ENCODE data around the gene PRR29. TPM values are rescaled to one million over a fixed set of nuclear protein-coding genes. Genes with fewer than 3 reads are reported as not detected.

Gene PRR29
- total and polyA plus RNA-seq, 2 donors, result 0.28 to 0.43 TPM

GRCh38 chr17:63983320-63983719, 14.8 kb upstream of the PRR29 start:
- peaks cover 4 to 6% of the 10 kb centered on the region in 2 donors for H3K4me1 ChIP-seq (ENCODE audit: control insufficient read depth in 2 of 2, insufficient read depth in 2 of 2, low read length in 2 of 2)
- H3K4me3 ChIP-seq (ENCODE audit: low read length in 2 of 2), result no peak overlapping the region
- H3K9me3 ChIP-seq (ENCODE audit: control insufficient read depth in 2 of 2, insufficient read depth in 1 of 2, low read length in 1 of 2), result peaks cover 0 to 12% of the 10 kb centered on the region in 2 donors
- H3K36me3 ChIP-seq (ENCODE audit: control insufficient read depth in 2 of 2, insufficient read depth in 2 of 2, low read length in 1 of 2), result no peaks in the 10 kb centered on the region
- H3K27me3 ChIP-seq (ENCODE audit: control insufficient read depth in 2 of 2, insufficient read depth in 1 of 2, low read length in 1 of 2), result no peaks in the 10 kb centered on the region
- DNase-seq (ENCODE audit: low read depth in 6 of 9, low spot score in 9 of 9), result no peak
- no peak overlapping the region for H3K27ac ChIP-seq (ENCODE audit: low read depth in 1 of 2, low read length in 1 of 2)
- WGBS, result 42% methylated on average over 7 of the region's 7 CpGs

DNA sequence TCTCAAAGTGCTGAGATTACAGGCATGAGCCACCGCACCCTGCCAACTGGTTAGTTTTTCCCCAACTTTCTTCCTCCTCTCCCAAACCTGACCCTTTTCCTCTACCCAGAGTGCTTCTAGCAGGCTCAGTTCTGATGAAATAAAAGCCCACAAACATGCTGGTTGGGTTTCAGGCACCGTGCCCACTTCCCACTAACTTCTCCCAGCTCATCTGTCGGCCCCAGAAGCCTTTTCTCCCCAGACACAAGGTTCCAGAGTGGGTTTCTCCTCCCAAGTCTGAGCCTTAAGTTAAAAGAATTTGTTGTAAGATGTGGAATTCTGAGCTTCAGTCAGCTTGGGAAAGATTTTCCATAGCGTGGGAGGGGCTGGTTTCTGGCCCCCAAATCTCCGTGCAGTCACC, 13.9 kb upstream of the PRR29 start:
- WGBS, result 75% methylated on average over 5 of the region's 5 CpGs
- Histone ChIP-seq H3K27ac (ENCODE audit: low read depth in 1 of 2, low read length in 1 of 2) (no peak overlapping the region), H3K27me3 (ENCODE audit: control insufficient read depth in 2 of 2, insufficient read depth in 1 of 2, low read length in 1 of 2) (no peaks in the 10 kb centered on the region), H3K4me3 (ENCODE audit: low read length in 2 of 2) (no peak overlapping the region), H3K36me3 (ENCODE audit: control insufficient read depth in 2 of 2, insufficient read depth in 2 of 2, low read length in 1 of 2) (no peaks in the 10 kb centered on the region), H3K9me3 (ENCODE audit: control insufficient read depth in 2 of 2, insufficient read depth in 1 of 2, low read length in 1 of 2) (peaks cover 0 to 12% of the 10 kb centered on the region in 2 donors), H3K4me1 (ENCODE audit: control insufficient read depth in 2 of 2, insufficient read depth in 2 of 2, low read length in 2 of 2) (peaks cover 4 to 10% of the 10 kb centered on the region in 2 donors)
- no peak for DNase-seq (ENCODE audit: low read depth in 6 of 9, low spot score in 9 of 9)

GRCh38 chr17:63984651-63985386, 13.3 kb upstream of the PRR29 start:
- Histone ChIP-seq H3K27ac (ENCODE audit: low read depth in 1 of 2, low read length in 1 of 2) (no peak overlapping the region), H3K9me3 (ENCODE audit: control insufficient read depth in 2 of 2, insufficient read depth in 1 of 2, low read length in 1 of 2) (peaks cover 0 to 12% of the 10 kb centered on the region in 2 donors), H3K4me3 (ENCODE audit: low read length in 2 of 2) (no peak overlapping the region), H3K4me1 (ENCODE audit: control insufficient read depth in 2 of 2, insufficient read depth in 2 of 2, low read length in 2 of 2) (peaks cover 4 to 10% of the 10 kb centered on the region in 2 donors), H3K36me3 (ENCODE audit: control insufficient read depth in 2 of 2, insufficient read depth in 2 of 2, low read length in 1 of 2) (no peaks in the 10 kb centered on the region), H3K27me3 (ENCODE audit: control insufficient read depth in 2 of 2, insufficient read depth in 1 of 2, low read length in 1 of 2) (no peaks in the 10 kb centered on the region)
- 90% methylated on average over 16 of the region's 16 CpGs for WGBS
- DNase-seq (ENCODE audit: low read depth in 6 of 9, low spot score in 9 of 9), result peak in 1 of 9 donors; percentile 48

- no peak for DNase-seq (ENCODE audit: low read depth in 6 of 9, low spot score in 9 of 9)
- Histone ChIP-seq H3K36me3 (ENCODE audit: control insufficient read depth in 2 of 2, insufficient read depth in 2 of 2, low read length in 1 of 2) (no peaks in the 10 kb centered on the region), H3K9me3 (ENCODE audit: control insufficient read depth in 2 of 2, insufficient read depth in 1 of 2, low read length in 1 of 2) (peaks cover 0 to 12% of the 10 kb centered on the region in 2 donors), H3K4me3 (ENCODE audit: low read length in 2 of 2) (no peak overlapping the region), H3K27me3 (ENCODE audit: control insufficient read depth in 2 of 2, insufficient read depth in 1 of 2, low read length in 1 of 2) (peaks cover 0 to 2% of the 10 kb centered on the region in 2 donors), H3K27ac (ENCODE audit: low read depth in 1 of 2, low read length in 1 of 2) (peak overlapping the region; percentile 39 to 47), H3K4me1 (ENCODE audit: control insufficient read depth in 2 of 2, insufficient read depth in 2 of 2, low read length in 2 of 2) (peaks cover 4 to 13% of the 10 kb centered on the region in 2 donors)
- 72% methylated on average over 13 of the region's 13 CpGs for WGBS
Observed at GRCh38 chr17:63985387-63986140, 12.6 kb upstream of the PRR29 start.

GRCh38 chr17:63986821-63987220, 11.3 kb upstream of the PRR29 start:
- 36% methylated on average over 3 of the region's 3 CpGs for WGBS
- H3K36me3 ChIP-seq (ENCODE audit: control insufficient read depth in 2 of 2, insufficient read depth in 2 of 2, low read length in 1 of 2), result no peaks in the 10 kb centered on the region
- no peak for DNase-seq (ENCODE audit: low read depth in 6 of 9, low spot score in 9 of 9)
- H3K4me1 ChIP-seq (ENCODE audit: control insufficient read depth in 2 of 2, insufficient read depth in 2 of 2, low read length in 2 of 2), result peaks cover 4 to 16% of the 10 kb centered on the region in 2 donors
- H3K27ac ChIP-seq (ENCODE audit: low read depth in 1 of 2, low read length in 1 of 2), result no peak overlapping the region
- H3K9me3 ChIP-seq (ENCODE audit: control insufficient read depth in 2 of 2, insufficient read depth in 1 of 2, low read length in 1 of 2), result peaks cover 0 to 12% of the 10 kb centered on the region in 2 donors
- H3K27me3 ChIP-seq (ENCODE audit: control insufficient read depth in 2 of 2, insufficient read depth in 1 of 2, low read length in 1 of 2), result peaks cover 0 to 9% of the 10 kb centered on the region in 2 donors
- H3K4me3 ChIP-seq (ENCODE audit: low read length in 2 of 2), result no peak overlapping the region

DNA sequence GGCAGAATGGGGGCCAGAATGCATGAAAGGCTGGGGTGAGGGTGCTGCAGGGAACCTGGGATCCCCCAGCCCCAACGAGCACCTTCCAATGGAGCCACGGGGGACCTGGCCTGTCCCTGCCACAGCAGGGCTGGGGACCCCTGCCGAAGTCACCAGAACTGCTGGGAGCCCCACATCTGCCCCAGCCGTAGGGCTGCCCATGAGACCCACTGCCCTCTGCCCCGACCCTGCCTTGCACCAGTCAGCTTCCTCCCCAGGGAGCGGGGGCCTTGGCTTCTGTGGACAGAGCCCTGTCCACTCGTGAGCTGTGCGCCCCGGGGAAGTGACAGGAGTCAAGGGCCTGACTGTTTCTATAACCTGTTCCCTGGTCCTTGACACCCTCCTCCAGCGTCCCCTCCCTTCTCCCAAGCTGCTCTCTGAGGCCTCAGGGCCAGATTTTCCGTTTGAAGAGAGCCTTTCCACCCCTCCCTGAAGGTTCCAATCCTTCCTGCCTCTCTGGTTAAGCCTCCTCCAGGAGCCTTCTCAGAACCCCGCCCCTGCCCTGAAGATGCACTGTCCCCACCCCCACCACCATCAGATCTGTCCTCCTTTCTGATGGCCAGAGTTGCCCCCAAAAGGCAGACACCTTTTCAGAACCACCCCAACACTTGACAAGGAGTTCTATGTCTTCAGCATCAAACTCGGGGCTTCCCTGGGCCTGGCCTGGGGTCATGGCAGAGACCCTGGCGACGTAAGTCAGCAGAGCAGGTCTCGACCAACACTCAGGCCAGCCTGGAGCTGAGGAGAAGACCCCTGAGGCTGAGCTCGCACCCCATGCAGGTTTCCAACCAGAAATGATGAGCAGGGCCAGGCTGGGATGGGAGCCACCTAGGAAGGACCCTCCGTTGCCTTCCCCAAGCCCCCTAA, 10.7 kb upstream of the PRR29 start:
- no peak for DNase-seq (ENCODE audit: low read depth in 6 of 9, low spot score in 9 of 9)
- Histone ChIP-seq H3K9me3 (ENCODE audit: control insufficient read depth in 2 of 2, insufficient read depth in 1 of 2, low read length in 1 of 2) (peaks cover 0 to 8% of the 10 kb centered on the region in 2 donors), H3K27ac (ENCODE audit: low read depth in 1 of 2, low read length in 1 of 2) (no peak overlapping the region), H3K4me3 (ENCODE audit: low read length in 2 of 2) (no peak overlapping the region), H3K27me3 (ENCODE audit: control insufficient read depth in 2 of 2, insufficient read depth in 1 of 2, low read length in 1 of 2) (peaks cover 0 to 15% of the 10 kb centered on the region in 2 donors), H3K4me1 (ENCODE audit: control insufficient read depth in 2 of 2, insufficient read depth in 2 of 2, low read length in 2 of 2) (peaks cover 4 to 16% of the 10 kb centered on the region in 2 donors), H3K36me3 (ENCODE audit: control insufficient read depth in 2 of 2, insufficient read depth in 2 of 2, low read length in 1 of 2) (no peaks in the 10 kb centered on the region)
- 88% methylated on average over 18 of the region's 18 CpGs for WGBS

GRCh38 chr17:63988127-63988478, 10.0 kb upstream of the PRR29 start:
- no peak for DNase-seq (ENCODE audit: low read depth in 6 of 9, low spot score in 9 of 9)
- Histone ChIP-seq H3K9me3 (ENCODE audit: control insufficient read depth in 2 of 2, insufficient read depth in 1 of 2, low read length in 1 of 2) (peaks cover 0 to 4% of the 10 kb centered on the region in 2 donors), H3K36me3 (ENCODE audit: control insufficient read depth in 2 of 2, insufficient read depth in 2 of 2, low read length in 1 of 2) (no peaks in the 10 kb centered on the region), H3K4me3 (ENCODE audit: low read length in 2 of 2) (no peak overlapping the region), H3K27me3 (ENCODE audit: control insufficient read depth in 2 of 2, insufficient read depth in 1 of 2, low read length in 1 of 2) (peaks cover 0 to 18% of the 10 kb centered on the region in 2 donors), H3K4me1 (ENCODE audit: control insufficient read depth in 2 of 2, insufficient read depth in 2 of 2, low read length in 2 of 2) (peaks cover 4 to 16% of the 10 kb centered on the region in 2 donors), H3K27ac (ENCODE audit: low read depth in 1 of 2, low read length in 1 of 2) (no peak overlapping the region)
- 96% methylated on average over 5 of the region's 5 CpGs for WGBS

DNA sequence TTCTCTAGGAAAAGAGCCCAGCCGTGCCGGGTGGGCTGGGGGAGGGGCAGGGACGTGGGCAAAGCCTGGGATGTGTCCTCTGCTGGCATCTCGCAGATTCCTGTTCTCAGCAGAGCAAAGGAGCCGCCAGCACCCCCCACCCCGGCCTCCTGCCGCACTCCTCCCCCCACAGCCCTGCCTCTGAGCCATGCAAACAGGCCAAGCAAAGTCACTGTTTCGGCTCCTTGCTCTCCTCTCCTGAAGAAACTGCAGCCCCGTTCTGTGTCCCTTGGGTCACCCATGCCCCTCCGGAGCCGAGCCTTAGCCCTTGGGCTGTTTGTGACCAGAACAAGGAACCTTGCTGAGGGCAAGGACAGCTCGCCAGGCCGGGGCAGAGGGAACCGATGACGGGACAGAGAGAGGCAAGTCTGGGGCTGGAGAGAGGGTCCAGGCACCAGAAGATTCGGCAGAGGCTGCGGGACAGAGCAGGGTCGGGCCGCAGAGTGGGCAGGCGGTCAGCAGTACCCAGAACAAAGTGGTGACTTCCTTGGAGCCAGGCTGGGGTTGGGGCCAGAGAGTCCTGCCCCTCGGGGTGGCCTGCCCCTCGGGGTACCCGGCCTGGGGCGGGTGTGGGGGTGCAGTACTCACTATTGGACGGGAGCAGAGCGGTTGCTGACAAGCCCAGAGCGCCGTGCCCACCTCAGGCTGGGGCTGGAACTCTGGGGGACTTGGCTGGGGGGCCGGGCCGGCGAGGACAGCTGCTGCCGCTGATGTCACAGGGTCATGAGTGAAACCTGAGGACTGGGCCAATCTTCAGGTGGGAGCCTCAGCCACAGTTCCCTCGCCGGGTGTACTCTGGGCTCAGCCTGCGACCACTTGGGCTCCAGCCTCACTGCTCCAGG, 9.2 kb upstream of the PRR29 start:
- 93% methylated on average over 35 of the region's 35 CpGs for WGBS
- peaks cover 4 to 16% of the 10 kb centered on the region in 2 donors for H3K4me1 ChIP-seq (ENCODE audit: control insufficient read depth in 2 of 2, insufficient read depth in 2 of 2, low read length in 2 of 2)
- DNase-seq (ENCODE audit: low read depth in 6 of 9, low spot score in 9 of 9), result no peak

More for the DNA sequence above, 9.2 kb upstream of the PRR29 start:
- H3K27me3 ChIP-seq (ENCODE audit: control insufficient read depth in 2 of 2, insufficient read depth in 1 of 2, low read length in 1 of 2), result peaks cover 0 to 18% of the 10 kb centered on the region in 2 donors
- no peak overlapping the region for H3K27ac ChIP-seq (ENCODE audit: low read depth in 1 of 2, low read length in 1 of 2)
- no peaks in the 10 kb centered on the region for H3K36me3 ChIP-seq (ENCODE audit: control insufficient read depth in 2 of 2, insufficient read depth in 2 of 2, low read length in 1 of 2)
- no peak overlapping the region for H3K4me3 ChIP-seq (ENCODE audit: low read length in 2 of 2)
- no peaks in the 10 kb centered on the region for H3K9me3 ChIP-seq (ENCODE audit: control insufficient read depth in 2 of 2, insufficient read depth in 1 of 2, low read length in 1 of 2)
